Uterus (tissue), 4 donors: ENCODE results near the gene ARAP1. TPM values are rescaled to one million over a fixed set of nuclear protein-coding genes. Genes with fewer than 3 reads are reported as not detected.

Experiments
- DNase-seq, 2 donors: peaks; one replicate each; pipeline ENCODE4 v3.0.0-alpha.2; 2019 to 2020
- H3K27ac ChIP-seq, 2 donors: fragments of 200-600 bp; sonication (generic); 1 replicate in 1 of 2; 2 replicates in 1 of 2; pipeline ENCODE4 v1.5.1; 2016 to 2018
- H3K27me3 ChIP-seq, 2 donors: fragments of 200-600 bp; sonication (generic); one replicate each; pipeline ENCODE4 v1.5.1; 2018 to 2019; ENCODE audit warnings: control low read depth in 1 of 2
- H3K36me3 ChIP-seq, 2 donors: fragments of 200-600 bp; sonication (generic); one replicate each; pipeline ENCODE4 v1.5.1; 2019; ENCODE audit warnings: control low read depth in 1 of 2
- H3K4me1 ChIP-seq, 2 donors: fragments of 200-600 bp; sonication (generic); one replicate each; pipeline ENCODE4 v1.5.1; 2018 to 2019; ENCODE audit warnings: control low read depth in 1 of 2
- H3K4me3 ChIP-seq, 2 donors: fragments of 200-600 bp; sonication (generic); 1 replicate in 1 of 2; 2 replicates in 1 of 2; pipeline ENCODE4 v1.5.1; 2018 to 2019; ENCODE audit warnings: mild to moderate bottlenecking in 1 of 2
- H3K9me3 ChIP-seq, 2 donors: fragments of 200-600 bp; sonication (generic); one replicate each; pipeline ENCODE4 v1.5.1; 2019; ENCODE audit warnings: control low read depth in 1 of 2
- CTCF ChIP-seq, 4 experiments: fragments of 200-600 bp in 2 of 4; fragments of 450-650 bp in 2 of 4; sonication (generic) in 2 of 4; IDR thresholded peaks; one replicate each; pipeline ENCODE4 v1.5.1; 2016 to 2019; ENCODE audit warnings: antibody characterized with exemption in 4 of 4, mild to moderate bottlenecking in 2 of 4, moderate library complexity in 1 of 4
- POLR2A ChIP-seq, 2 donors: fragments of 450-650 bp; IDR thresholded peaks; one replicate each; pipeline ENCODE4 v1.6.1; 2016; ENCODE audit warnings: antibody characterized with exemption in 2 of 2, mild to moderate bottlenecking in 1 of 2, moderate library complexity in 1 of 2
- intact Hi-C: fragments of 100-400 bp; cut with DNase I; formaldehyde crosslinking; loops from one replicate; pipeline ENCODE4 v1.15.1; 2023; ENCODE audit warnings: low total_unique reads
- total RNA-seq, 4 donors: library from RNA; depleted of rRNA in 3 of 4; stranded (reverse); fragments of >200 nt in 3 of 4; gene quantifications; one replicate each; pipeline versions ENCODE4 v1.1.0 to v1.2.4, GENCODE V29; 2014 to 2023
- donor health status: DM: yes; HTN: yes; CAD: no.

ARAP1 gene
- total RNA-seq, 4 donors from 2014 or later: 21.3 to 222 (median 70.4) TPM

GRCh38 chr11:72779495-72780128 lies 27.4 kb upstream of the ARAP1 start:
- TF ChIP-seq CTCF (IDR thresholded peaks at IDR 0.05) (no peak), POLR2A (IDR thresholded peaks at IDR 0.05) (no peak)
- DNase-seq: no peak
- H3K36me3 ChIP-seq: no peaks in the 10 kb centered on the region
- no peaks in the 10 kb centered on the region for H3K27me3 ChIP-seq
- H3K4me3 ChIP-seq: peak overlapping the region in 1 of 2 donors; percentile 74
- no peaks in the 10 kb centered on the region for H3K4me1 ChIP-seq
- no peaks in the 10 kb centered on the region for H3K9me3 ChIP-seq
- intact Hi-C loops: no loop called here
- peak overlapping the region; percentile 46 to 59 for H3K27ac ChIP-seq

- intact Hi-C loops: no loop called here
- no peak for DNase-seq
- H3K9me3 ChIP-seq: no peaks in the 10 kb centered on the region
- H3K4me1 ChIP-seq: no peaks in the 10 kb centered on the region
- TF ChIP-seq CTCF (IDR thresholded peaks at IDR 0.05): no peak
- no peak for TF ChIP-seq POLR2A (IDR thresholded peaks at IDR 0.05)
- H3K27me3 ChIP-seq: no peaks in the 10 kb centered on the region
- H3K4me3 ChIP-seq: no peak overlapping the region
- H3K36me3 ChIP-seq: no peaks in the 10 kb centered on the region
- H3K27ac ChIP-seq: peak overlapping the region in 1 of 2 donors; percentile 14
These were observed 26.6 kb upstream of the ARAP1 start for GRCh38 chr11:72778535-72779494.

GRCh38 chr11:72777755-72778278 lies 25.6 kb upstream of the ARAP1 start:
- Histone ChIP-seq H3K27me3 (no peaks in the 10 kb centered on the region), H3K27ac (no peak overlapping the region)
- intact Hi-C loops: no loop called here

GRCh38 chr11:72776844-72777754 lies 24.9 kb upstream of the ARAP1 start:
- intact Hi-C loops: no loop called here
- H3K4me1 ChIP-seq: no peaks in the 10 kb centered on the region
- no peak overlapping the region for H3K27ac ChIP-seq

More at GRCh38 chr11:72777755-72778278, 25.6 kb upstream of the ARAP1 start:
- Histone ChIP-seq H3K9me3 (no peaks in the 10 kb centered on the region), H3K4me1 (no peaks in the 10 kb centered on the region), H3K4me3 (no peak overlapping the region), H3K36me3 (no peaks in the 10 kb centered on the region)
- no peak for DNase-seq
- no peak for TF ChIP-seq POLR2A (IDR thresholded peaks at IDR 0.05)
- TF ChIP-seq CTCF (IDR thresholded peaks at IDR 0.05): no peak

More at GRCh38 chr11:72776844-72777754, 24.9 kb upstream of the ARAP1 start:
- Histone ChIP-seq H3K4me3 (no peak overlapping the region), H3K9me3 (no peaks in the 10 kb centered on the region), H3K27me3 (no peaks in the 10 kb centered on the region), H3K36me3 (no peaks in the 10 kb centered on the region)
- no peak for TF ChIP-seq CTCF (IDR thresholded peaks at IDR 0.05)
- TF ChIP-seq POLR2A (IDR thresholded peaks at IDR 0.05): no peak
- DNase-seq: no peak
